NB4 (cell line): ENCODE data around the gene ABCG1.

ENCODE experiments used
- DNase-seq: peaks from one replicate; pipeline ENCODE4 v3.0.0; 2010; ENCODE audit warnings: low read depth
- H3K4me3 ChIP-seq: one replicate; pipeline ENCODE4 v1.5.1; 2011; ENCODE audit warnings: mild to moderate bottlenecking, low read depth, low read length, moderate library complexity
- CTCF ChIP-seq: IDR thresholded peaks from one replicate; pipeline ENCODE4 v1.5.1; 2012; ENCODE audit warnings: low read depth, low read length
- MYC ChIP-seq: IDR thresholded peaks from 2 replicates; pipeline ENCODE4 v1.6.1; 2011; ENCODE audit warnings: low read depth, low read length
- POLR2A ChIP-seq: IDR thresholded peaks from 2 replicates; pipeline ENCODE4 v1.6.1; 2011; ENCODE audit warnings: mild to moderate bottlenecking; ENCODE audit not compliant: insufficient read length; ENCODE audit errors: extremely low read depth
- TF ChIP-seq, protein P1 (sequence below): IDR thresholded peaks from 2 replicates; pipeline ENCODE4 v1.6.1; 2011; ENCODE audit warnings: low read depth, low read length

The ABCG1 gene

DNA sequence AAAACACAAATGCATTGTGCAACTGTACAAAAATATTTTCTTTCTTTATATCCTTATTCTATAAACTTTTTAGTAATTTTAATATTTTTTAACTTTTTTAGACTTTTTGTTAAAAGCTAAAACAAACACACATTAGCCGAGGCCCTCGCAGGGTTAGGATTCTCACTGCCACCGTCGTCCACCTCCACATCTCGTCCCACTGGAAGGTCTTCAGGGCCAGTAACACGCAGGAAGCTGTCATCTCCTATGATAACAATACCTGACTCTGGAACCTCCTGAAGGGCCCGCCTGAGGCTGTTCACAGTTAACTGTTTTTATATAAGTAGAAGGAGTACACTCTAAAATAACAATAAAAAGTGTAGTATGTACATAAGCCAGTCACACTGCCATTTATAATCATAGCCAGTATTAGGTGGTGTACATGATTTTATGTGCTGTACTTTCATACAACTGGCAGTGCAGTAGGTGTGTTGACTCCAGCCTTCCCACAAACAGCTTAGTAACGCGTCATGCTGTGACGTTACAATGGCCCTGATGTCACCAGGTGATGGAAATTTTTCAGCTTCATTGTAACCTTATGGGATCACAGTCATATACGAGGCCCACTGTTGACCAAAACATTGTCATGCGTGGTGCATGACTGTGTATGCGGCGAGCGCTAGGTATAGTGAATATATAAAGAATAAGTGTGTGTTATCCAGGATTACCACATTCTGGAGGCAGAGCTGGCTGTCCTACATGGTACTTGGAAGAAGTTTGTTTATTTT, 123.0 kb downstream of the ABCG1 start:
- TF ChIP-seq CTCF: no peak
- TF ChIP-seq, protein P1, sequence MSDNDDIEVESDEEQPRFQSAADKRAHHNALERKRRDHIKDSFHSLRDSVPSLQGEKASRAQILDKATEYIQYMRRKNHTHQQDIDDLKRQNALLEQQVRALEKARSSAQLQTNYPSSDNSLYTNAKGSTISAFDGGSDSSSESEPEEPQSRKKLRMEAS: no peak
- TF ChIP-seq MYC: no peak
- TF ChIP-seq POLR2A: no peak
- no peak for DNase-seq
- H3K4me3 ChIP-seq: no peak overlapping the region

DNA sequence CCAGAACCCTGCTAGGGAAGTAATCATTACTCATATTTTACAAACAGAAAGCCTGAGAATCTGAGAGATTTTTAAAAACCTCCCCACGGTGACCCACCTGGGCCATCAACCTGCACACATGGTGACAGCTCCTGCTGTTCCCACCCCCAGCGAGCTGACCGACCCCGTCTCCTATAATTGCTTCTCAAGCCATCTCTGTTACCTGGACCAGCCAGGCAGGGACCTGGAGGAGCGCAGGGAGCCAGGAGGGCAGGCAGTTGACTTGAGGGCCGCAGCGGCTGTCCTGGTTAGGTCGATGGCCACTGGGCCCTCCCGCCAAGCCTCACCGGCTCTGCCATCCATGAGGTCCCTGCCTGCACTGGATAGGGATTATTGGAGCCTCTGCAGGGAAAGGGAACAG, 124.2 kb downstream of the ABCG1 start:
- TF ChIP-seq POLR2A (no peak), CTCF (no peak), MYC (no peak)
- TF ChIP-seq, protein P1: no peak
- H3K4me3 ChIP-seq: no peak overlapping the region
- DNase-seq: no peak

DNA sequence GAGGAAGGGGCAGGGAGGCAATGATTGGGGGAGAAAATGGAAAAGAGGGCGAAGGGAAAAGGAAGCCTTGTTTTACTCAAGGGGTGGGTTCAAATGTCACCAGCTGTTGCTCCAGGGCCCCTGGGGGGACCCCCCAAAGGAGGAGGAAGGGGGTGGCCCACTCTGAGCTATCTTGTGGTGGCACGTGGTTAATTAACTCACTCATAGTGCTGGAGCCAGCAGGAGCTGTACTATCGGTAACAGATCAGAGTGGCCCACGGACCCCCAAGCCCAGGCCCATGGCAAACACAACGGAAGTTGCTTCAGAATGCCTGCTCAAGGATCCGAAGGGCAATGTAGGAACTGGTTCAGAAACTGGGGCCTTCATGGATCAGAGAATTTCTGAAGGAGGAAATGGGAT, 124.6 kb downstream of the ABCG1 start:
- DNase-seq: no peak

DNA sequence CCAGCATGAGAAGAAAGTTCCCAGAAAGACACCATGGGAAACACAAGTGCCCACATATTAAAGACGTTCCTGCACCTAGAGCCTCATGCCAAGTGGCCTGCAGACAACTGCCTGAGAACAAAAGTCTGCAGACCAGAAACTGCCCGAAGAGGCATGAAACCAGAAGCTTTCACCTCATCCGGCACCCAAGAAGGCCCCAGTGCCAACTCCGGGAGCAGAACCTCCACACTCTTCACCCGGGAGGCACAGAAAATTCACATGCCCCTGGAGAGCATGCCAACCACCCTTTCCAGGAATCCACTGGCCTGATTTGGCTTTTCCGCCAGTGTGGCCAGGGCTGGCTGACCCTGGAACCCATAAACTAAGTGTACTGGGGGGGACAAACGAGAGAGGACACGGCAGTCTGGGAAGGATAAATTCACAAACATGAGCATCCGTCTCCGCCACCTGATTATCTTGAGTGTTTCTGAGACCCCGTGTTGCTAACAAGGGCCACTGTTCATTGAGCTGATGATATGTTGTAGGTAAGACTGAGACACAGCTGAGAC, 125.1 kb downstream of the ABCG1 start:
- no peak for TF ChIP-seq MYC
- TF ChIP-seq POLR2A: no peak
- TF ChIP-seq CTCF: no peak
- TF ChIP-seq, protein P1: no peak
- no peak overlapping the region for H3K4me3 ChIP-seq
- DNase-seq: no peak

More for the DNA sequence above, 124.6 kb downstream of the ABCG1 start:
- no peak overlapping the region for H3K4me3 ChIP-seq
- no peak for TF ChIP-seq POLR2A
- TF ChIP-seq MYC: no peak
- no peak for TF ChIP-seq CTCF
- TF ChIP-seq, protein P1: no peak

GRCh38 chr21:42344631-42345030, 125.7 kb downstream of the ABCG1 start:
- H3K4me3 ChIP-seq: no peak overlapping the region
- TF ChIP-seq CTCF: no peak
- TF ChIP-seq, protein P1: no peak
- no peak for TF ChIP-seq MYC
- no peak for TF ChIP-seq POLR2A
- DNase-seq: no peak
